Measurements from ENCODE around the gene SIAH2.

The SIAH2 gene

DNA sequence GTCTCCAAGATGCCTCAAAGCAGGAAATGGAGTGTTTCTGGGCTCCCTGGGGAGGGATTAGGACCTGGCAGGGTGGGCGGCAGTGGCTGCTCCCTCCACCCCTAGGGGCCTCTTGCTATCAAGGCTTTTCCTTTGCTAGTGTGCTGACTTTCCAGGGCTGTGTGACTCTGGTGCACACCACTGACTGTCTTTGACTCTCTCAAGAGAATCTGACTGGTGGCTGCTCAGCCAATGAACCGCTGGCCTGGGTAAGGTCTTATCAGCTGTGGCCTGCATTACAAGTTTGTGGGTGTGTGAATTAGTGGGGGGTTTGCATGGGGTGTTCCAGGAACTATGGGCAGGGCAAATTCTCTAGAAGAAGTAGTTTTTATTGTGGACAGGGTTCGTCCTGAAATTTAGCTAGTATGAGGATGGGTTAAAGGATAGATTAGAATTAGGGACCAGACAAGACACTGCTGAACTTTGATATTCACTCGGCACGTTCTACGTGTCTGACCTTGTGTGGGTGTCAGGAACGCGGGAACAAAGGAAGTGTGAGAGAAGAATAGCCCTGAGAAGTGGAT lies 29.5 kb downstream of the SIAH2 start:
- peak; percentile 35 for DNase-seq

DNA sequence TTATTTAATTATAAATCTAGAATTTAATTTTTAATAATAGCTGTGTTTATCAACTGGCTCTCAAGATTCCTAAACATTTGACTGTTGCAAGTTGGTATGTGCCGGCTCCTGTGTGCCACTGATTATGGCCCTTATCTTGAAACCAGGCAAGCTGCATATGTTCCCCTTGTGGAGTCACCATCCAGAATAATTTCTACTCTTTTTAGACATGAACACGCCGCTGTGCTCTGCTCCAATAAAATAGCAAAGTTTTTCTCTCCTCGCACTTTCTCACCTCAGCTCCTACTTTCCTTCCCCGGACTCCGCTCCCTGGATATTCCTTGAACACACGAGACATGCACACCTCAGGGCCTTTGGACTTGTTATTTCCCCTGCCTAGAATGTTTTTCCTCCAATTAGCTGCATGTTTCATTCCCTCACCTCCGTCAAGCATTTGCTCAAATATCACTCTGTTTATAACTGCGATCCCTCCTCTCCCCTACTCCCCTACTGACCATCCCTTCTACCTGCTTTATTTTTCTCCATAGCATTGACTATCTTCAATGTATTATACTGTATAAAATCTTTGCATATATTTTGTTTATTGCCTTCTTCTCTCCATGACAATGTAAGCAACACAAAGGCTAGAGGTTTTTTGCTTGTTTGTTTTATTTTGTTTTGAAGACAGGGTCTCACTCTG lies 33.1 kb downstream of the SIAH2 start:
- no peak for DNase-seq

DNA sequence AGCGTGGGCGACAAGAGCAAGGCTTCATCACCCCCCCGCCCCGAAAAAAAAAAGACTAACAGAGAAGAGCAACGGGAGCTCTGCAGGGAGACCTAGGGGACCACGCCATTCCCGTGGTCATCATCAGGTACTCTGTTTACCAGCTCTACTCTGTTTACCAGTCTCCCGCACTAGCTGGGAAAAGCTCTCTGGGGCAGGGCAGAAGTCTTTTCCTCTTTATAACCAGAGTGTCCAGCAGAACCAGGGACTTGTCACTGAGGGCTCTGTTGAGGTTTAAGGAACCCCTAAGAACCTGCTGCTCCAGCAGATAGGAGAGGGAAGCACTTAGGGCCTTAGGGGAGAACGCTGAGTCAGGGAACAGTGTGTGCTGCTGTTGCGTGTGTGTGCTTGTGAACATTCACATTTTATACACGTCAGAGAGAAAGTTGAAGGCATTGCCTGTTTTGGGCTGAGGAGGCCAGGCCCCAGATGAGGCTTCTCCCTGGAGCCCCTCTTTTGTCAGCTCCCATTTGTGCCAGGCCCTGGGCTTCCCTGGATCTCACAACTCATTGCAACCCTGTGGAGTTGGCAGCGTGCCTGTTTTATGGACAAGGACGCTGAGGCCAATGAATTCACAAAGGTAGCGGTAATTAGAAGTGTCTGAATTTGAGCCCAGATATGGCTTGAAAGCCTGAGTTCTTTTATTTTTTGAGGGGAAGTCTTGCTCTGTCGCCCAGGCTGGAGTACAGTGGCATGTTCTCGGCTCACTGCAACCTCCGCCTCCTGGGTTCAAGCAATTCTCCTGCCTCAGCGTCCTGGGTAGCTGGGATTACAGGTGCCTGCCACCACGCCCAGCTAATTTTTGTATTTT lies 35.1 kb downstream of the SIAH2 start:
- DNase-seq = no peak

DNA sequence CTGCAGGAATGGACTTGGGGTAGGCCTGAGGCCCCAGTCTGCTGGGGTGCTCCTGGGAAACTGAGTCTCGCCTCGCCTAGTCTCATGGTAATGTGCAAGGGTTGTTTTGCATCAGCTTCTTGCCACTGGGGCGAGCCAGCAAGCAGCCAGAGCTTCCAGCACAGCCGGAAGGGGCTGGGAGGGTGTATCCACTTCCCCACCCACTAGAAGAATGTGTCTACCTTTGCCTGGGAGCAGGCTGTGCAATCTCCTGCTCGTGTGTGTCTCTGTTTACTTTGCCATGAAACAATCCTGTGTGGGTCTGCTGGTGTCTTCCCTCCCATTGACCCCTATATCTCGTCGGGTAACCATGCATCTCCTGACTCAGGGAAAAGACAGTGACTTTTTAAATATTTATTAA lies 37.4 kb downstream of the SIAH2 start:
- no peak for DNase-seq

DNA sequence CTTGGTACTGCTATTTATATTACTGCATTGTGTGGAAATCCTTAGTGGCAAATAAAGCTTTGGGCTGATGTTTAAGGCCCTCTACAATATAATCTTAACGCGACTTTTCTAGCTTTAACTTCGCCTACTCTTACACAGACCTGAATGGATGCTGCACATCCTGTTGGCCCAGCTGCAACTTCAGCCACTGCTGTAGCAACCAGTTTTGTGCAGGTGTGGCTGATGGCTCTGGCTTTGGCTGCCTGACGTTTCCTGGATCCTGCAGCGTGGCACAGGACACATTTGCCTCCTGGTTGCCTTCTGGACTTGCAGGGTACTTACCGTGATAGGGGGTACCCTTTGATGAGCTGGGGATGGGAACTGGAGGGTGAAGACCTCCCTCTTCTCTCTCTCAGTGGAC lies 39.0 kb downstream of the SIAH2 start:
- no peak for DNase-seq

DNA sequence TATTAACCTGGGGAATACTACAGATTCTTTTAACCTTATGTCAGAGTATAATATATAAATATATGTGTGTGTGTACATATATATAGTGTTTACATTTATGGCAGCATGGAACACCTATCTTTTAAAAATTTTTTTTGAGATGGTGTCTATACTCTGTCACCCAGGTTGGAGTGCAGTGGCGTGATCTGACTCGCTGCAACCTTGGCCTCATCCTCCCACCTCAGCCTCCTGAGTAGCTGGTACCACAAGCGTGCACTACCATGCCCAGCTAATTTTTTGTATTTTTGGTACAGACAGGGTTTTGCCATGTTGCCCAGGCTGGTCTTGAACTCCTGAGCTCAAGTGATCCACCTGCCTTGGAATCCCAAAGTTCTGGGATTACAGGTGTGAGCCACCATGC lies 40.7 kb downstream of the SIAH2 start:
- DNase-seq = no peak

DNA sequence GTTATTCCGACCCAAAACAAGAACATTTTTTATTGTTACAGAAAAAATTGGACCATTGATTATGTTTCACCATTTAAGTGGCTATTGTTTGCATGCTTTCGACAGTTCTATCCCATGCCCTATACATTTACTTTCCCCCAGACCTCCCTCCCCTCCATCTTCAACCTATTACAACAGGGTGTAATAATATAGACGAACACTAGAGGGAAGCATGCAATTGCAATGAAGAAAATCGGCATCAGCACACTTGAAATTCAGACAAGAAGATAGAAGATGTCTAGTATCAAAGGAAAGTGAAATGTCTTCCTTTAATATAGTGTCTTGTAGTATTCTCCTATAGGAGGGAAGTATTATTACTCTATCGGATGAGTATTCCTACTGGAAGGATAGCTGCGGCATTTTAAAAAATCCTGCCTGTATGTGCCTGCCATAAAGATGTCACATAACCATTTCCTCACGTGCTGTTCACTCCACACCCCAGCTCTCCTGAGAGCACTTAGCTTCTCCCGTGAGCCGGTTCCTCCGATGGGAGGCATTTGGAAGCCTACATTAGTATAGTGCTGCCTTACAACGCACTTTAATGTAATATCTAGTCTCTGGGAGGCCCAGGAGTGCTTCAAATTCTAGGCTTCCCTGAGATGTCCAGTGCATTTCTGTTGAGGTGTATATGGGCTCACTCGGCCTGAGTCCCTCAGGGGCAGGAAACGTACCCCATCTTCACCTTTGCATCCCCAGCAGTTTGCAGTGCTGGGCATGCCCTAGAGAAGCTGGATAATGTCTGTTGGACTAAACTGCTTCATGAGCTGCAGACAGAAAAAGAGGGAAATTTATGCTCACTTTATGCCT lies 41.5 kb downstream of the SIAH2 start:
- DNase-seq = peak; percentile 85

DNA sequence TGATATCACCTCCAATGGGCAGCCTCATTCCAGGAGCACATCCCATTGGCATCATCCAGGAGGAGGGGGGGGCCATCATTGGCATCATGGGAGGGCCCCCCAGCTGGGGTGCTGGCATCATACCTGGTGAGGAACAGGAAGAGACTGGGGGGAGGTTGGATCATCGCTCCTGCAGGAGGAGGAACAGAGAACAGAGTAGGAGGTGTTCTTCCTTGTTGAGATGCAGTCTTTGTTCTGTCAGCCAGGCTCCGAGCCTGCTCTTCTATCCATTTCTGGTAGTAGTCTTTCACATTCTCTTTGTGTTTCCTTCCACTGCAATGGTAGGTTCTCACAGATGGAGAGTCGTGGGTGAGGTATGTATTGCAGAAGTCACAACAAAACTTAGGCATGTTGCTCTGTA lies 42.5 kb downstream of the SIAH2 start:
- DNase-seq = no peak

DNA sequence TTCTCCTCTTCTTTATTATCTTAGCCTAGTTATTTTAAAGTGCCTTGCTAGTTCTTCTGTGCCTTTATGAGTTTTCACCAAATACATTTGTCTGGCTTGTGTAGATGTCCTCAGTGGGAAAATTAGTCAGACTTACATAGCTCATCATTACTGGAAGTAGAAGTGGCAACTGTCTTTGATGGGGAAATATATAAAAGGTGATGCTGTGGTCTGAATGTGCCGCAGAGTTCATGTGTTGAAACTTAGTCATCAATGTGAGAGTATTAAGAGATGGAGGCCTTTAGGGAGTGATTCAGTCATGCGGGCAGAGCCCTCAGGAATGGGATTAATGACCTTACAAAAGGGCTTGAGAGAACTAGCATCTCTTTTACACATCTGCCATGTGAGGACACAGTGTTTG lies 52.9 kb downstream of the SIAH2 start:
- DNase-seq = peak; percentile 78

DNA sequence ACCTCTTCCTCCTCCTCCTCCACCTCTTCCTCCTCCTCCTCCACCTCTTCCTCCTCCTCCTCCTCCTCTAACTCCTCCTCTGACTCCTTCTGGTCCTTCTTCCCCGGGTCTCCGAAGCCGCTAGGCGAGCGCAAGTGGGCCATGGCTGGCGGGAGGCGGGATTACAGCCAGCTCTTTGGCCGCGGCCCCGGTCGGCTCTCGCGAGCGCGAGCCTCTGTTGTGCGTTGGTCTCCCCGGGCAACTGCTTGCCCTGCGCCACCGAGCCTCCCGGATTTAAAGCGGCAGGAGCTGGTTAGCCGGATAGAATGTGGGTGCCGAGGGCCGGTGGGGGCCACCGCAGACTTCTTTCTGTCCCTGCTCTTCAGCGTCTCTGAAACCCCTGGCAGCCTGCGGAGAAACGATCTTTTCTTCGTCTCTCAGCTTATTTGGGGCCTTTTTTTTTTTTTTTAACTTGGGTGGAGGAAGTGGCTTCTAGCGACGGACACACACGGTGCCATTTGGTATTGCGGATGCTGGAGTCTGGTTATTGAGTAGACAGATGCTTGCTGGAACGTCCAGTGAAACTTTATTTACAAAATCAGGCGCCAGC lies 59.1 kb downstream of the SIAH2 start, which contains the start of gene ERICH6:
Gene ERICH6 (minus strand): TSS at position 165 of the 589 bp plus-strand sequence. CDS start 22 bp downstream, at position 143.
- peak; percentile 93 for DNase-seq

DNA sequence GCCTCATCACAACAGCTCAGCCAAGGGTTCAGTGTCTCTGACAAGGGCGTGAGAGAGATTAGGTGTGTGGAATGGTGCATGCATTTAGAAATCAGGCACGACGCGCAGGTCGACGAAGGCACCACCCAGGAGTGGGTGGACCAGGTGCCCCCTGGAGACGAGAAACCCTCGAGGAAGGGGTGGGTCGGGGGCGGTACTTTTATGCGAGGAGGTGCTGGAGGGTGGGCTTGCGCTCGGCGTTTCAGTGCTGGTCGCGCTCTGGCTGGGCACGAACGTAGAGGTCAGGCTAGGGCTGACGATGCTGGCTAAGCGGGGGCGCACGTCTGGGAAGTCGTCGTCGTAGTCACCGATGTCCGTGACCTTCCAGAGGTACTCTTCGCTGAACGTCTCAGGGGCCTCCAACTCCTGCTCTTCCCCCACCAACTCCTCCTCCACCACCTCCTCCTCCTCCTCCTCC lies 59.6 kb downstream of the SIAH2 start:
- DNase-seq = peak; percentile 65

DNA sequence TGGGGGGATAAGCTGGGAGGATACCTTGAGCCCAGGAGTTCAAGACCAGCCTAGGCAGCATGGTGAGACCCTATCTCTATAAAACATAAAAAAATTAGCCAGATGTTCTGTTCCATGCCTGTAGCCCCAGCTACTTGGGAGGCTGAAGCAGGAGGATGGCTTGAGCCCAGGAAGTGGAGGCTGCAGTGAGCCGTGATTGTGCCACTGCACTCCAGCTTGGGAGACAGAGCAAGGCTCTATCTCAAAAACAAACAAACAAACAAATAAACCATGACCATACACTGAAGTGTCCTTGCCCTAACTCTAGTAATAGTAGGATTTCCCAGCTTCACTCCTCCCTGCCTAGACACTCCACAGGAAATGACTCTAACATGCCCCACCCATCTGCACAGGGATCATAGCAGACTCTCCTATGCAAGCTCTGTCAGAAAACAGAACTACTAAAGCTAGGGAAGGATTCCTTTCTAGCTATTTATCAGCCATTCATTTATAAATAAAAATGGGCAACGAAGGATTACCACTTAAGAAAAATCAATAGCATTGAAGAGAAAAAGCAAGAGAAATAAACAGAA lies 63.8 kb downstream of the SIAH2 start:
- no peak for DNase-seq

DNA sequence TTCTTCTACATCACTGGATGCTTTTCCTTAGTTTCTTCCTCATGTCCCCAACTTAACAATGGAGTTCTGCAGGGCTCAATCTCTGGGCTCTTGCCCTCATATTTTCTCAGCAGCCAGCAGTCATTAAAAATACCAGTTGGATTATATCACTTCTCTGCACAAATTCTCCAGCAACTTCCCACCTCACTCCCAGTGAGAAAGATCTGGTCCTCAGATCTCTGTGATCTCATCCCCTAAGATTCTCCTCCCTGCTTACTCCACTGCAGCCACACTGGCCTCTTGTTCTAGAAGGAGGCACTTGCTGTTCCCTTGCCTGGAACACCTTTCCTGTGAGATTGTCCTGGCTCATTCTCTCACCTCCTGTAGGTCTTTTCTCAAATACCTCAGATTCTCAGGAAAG lies 65.3 kb downstream of the SIAH2 start:
- no peak for DNase-seq

DNA sequence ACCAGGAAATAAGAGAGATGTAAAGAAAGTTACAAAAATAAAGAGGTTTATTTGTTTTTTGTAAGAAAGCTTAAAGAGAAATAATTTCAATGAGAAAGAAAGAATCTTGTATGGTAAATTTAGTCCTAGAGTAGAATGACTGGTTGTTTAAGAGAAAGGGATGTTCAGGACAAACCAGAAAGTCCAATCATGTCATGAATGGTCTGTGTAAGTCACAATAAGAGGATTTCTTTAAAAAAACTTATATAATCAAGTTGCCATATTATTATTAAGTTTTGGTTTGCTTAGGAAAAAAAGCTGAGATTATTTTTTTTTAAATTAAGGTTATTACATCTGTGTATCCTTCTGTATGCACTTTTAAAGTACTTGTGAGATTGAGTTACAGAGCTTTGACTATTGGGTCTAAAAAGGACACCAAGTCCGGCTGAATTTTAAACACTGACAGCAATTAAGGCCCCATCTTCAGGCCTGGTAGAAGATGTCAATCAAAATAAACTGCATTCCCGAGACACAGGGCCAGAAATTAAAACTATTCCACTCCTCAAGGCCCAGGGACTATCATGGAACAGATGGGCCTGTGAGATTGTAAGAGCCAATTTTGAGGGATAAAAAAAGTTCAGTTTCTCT lies 71.4 kb downstream of the SIAH2 start:
- no peak for DNase-seq
